IMR-90 (cell line): Measurements from ENCODE around the gene TUBGCP2. TPM values are rescaled to one million over a fixed set of nuclear protein-coding genes. Genes with fewer than 3 reads are reported as not detected.
A peak's percentile ranks its signal among the peaks of the same experiment; 100 is the strongest.
"Not testable (repeated sequence)": the region's sequence is repeated elsewhere in the genome, so short reads cannot be mapped to it uniquely, and the experiment has no call there.

ENCODE experiments used
- ATAC-seq: fragments of 200-7000 bp; cut with Tn5 transposase; 2 replicates; pipeline ENCODE4 v1.9.1; 2020; ENCODE audit warnings: low read depth, mild to moderate bottlenecking, moderate library complexity
- BruUV-seq: library from RNA; stranded (reverse); fragments of 400-500 nt; replicated peaks from 2 replicates; lab custom pipeline; 2021; lab: Mats Ljungman, UMichigan
- CTCF ChIA-PET: fragments of 300-600 bp; formaldehyde crosslinking; extraction: SDS; loops from one replicate; lab custom pipeline; 2021; ENCODE audit warnings: antibody characterized with exemption; lab: Yijun Ruan, JAX
- POLR2A ChIA-PET: fragments of 300-600 bp; sonication (Branson Sonifier 250); formaldehyde crosslinking; loops from one replicate; lab custom pipeline; 2022; ENCODE audit warnings: antibody characterized with exemption; ENCODE audit not compliant: unreplicated experiment; lab: Charles Lee
- DNase-seq: peaks from one replicate; pipeline ENCODE4 v3.0.0; 2013
- H2AFZ ChIP-seq: replicated peaks from 2 replicates; pipeline ENCODE3; 2013; ENCODE audit warnings: low read length, mild to moderate bottlenecking; ENCODE audit not compliant: poor library complexity
- H2AK5ac ChIP-seq: 2 replicates; pipeline ENCODE4 v1.6.1; 2013; ENCODE audit warnings: low read depth, low read length, inconsistent platforms
- H2AK9ac ChIP-seq: replicated peaks from 2 replicates; pipeline ENCODE3; 2013; ENCODE audit warnings: mild to moderate bottlenecking, low read depth, low read length, moderate library complexity; ENCODE audit not compliant: poor library complexity
- H2BK120ac ChIP-seq: 2 replicates; pipeline ENCODE4 v1.6.1; 2013; ENCODE audit warnings: low read depth, low read length, inconsistent platforms
- H2BK15ac ChIP-seq: 3 replicates; pipeline ENCODE4 v1.6.1; 2013; ENCODE audit warnings: low read depth, low read length, inconsistent platforms
- H2BK20ac ChIP-seq: 2 replicates; pipeline ENCODE4 v1.6.1; 2013; ENCODE audit warnings: low read depth, mild to moderate bottlenecking, inconsistent platforms, low read length, moderate library complexity
- H2BK5ac ChIP-seq: 2 replicates; pipeline ENCODE4 v1.6.1; 2013; ENCODE audit warnings: mild to moderate bottlenecking, low read depth, low read length, inconsistent platforms; ENCODE audit not compliant: poor library complexity, severe bottlenecking
- H3K14ac ChIP-seq: replicated peaks from 2 replicates; pipeline ENCODE4 v1.6.1; 2013; ENCODE audit warnings: low read depth, low read length, inconsistent platforms
- H3K18ac ChIP-seq: 2 replicates; pipeline ENCODE4 v1.6.1; 2013; ENCODE audit warnings: low read depth, low read length, control low read depth
- H3K23ac ChIP-seq: 2 replicates; pipeline ENCODE4 v1.6.1; 2013; ENCODE audit warnings: low read depth, low read length, inconsistent platforms
- H3K27ac ChIP-seq: 2 replicates; pipeline ENCODE4 v1.5.1; 2013; ENCODE audit warnings: mild to moderate bottlenecking, control low read depth, low read length; ENCODE audit not compliant: insufficient read depth
- H3K27me3 ChIP-seq: 2 replicates; pipeline ENCODE4 v1.6.1; 2013; ENCODE audit warnings: low read length; ENCODE audit not compliant: control insufficient read depth, insufficient read depth
- H3K36me3 ChIP-seq: 2 replicates; pipeline ENCODE4 v1.6.1; 2013; ENCODE audit warnings: low read length, mixed read lengths; ENCODE audit not compliant: control insufficient read depth, insufficient read depth
- H3K4ac ChIP-seq: 2 replicates; pipeline ENCODE4 v1.6.1; 2013; ENCODE audit warnings: low read depth, low read length, inconsistent platforms
- H3K4me1 ChIP-seq: 2 replicates; pipeline ENCODE4 v1.6.1; 2013; ENCODE audit warnings: low read length, mixed read lengths; ENCODE audit not compliant: control insufficient read depth, insufficient read depth
- H3K4me2 ChIP-seq: 2 replicates; pipeline ENCODE4 v1.6.1; 2013; ENCODE audit warnings: low read depth, mild to moderate bottlenecking, control low read depth, low read length, moderate library complexity
- H3K4me3 ChIP-seq: 2 replicates; pipeline ENCODE4 v1.5.1; 2013; ENCODE audit warnings: low read depth, mild to moderate bottlenecking, control low read depth, low read length, moderate library complexity; ENCODE audit not compliant: insufficient read depth
- H3K56ac ChIP-seq: 2 replicates; pipeline ENCODE4 v1.6.1; 2013; ENCODE audit warnings: low read length, inconsistent platforms; ENCODE audit not compliant: insufficient read depth; ENCODE audit errors: extremely low read depth
- H3K79me1 ChIP-seq, 2 experiments: 2 replicates each; pipeline ENCODE4 v1.6.1; 2013; ENCODE audit warnings: low read length in 2 of 2, inconsistent platforms in 1 of 2, low read depth in 1 of 2
- H3K9ac ChIP-seq: 2 replicates; pipeline ENCODE4 v1.6.1; 2013; ENCODE audit warnings: low read depth, low read length, control low read depth
- H3K9me1 ChIP-seq: 2 replicates; pipeline ENCODE4 v1.6.1; 2013; ENCODE audit warnings: low read length, inconsistent platforms; ENCODE audit not compliant: insufficient read depth
- H3K9me3 ChIP-seq: 2 replicates; pipeline ENCODE4 v1.6.1; 2013; ENCODE audit warnings: low read length; ENCODE audit not compliant: control insufficient read depth, insufficient read depth
- H4K20me1 ChIP-seq: 2 replicates; pipeline ENCODE4 v1.6.1; 2013; ENCODE audit warnings: low read length, inconsistent platforms; ENCODE audit not compliant: insufficient read depth
- H4K5ac ChIP-seq: 2 replicates; pipeline ENCODE4 v1.6.1; 2013; ENCODE audit warnings: mild to moderate bottlenecking, low read depth, low read length, control low read depth
- H4K8ac ChIP-seq, 2 experiments: 2 replicates each; pipeline ENCODE4 v1.6.1; 2013; ENCODE audit warnings: low read depth in 2 of 2, low read length in 2 of 2, control low read depth in 1 of 2, inconsistent platforms in 1 of 2
- H4K91ac ChIP-seq: 2 replicates; pipeline ENCODE4 v1.6.1; 2013; ENCODE audit warnings: low read depth, low read length, inconsistent platforms; ENCODE audit not compliant: insufficient read depth
- MAFK ChIP-seq: IDR thresholded peaks from 2 replicates; pipeline ENCODE4 v1.6.1; 2012; ENCODE audit warnings: low read depth, low read length, improper control_type of control experiment
- WGBS, 2 experiments: methylation state at CpG; one replicate each; pipeline versions ENCODE4 v1.1.5 to v1.1.7; 2013; ENCODE audit warnings: missing lambda C conversion rate in 2 of 2; ENCODE audit not compliant: insufficient read length in 1 of 2; ENCODE audit errors: extremely low coverage in 2 of 2; 5-methylcytosine and 5-hydroxymethylcytosine counted together
- dilution Hi-C: fragments of 300-500 bp; cut with HindIII; formaldehyde crosslinking; loops from one replicate; pipeline ENCODE4 v1.14.3; 2018; ENCODE audit warnings: low sequenced_read_pairs; ENCODE audit not compliant: unreplicated experiment
- in situ Hi-C: fragments of 300-500 bp; cut with MboI; formaldehyde crosslinking; loops from 3 replicates; pipeline ENCODE4 v1.14.3; 2019; ENCODE audit warnings: low sequenced_read_pairs, inconsistent platforms, mixed read lengths
- intact Hi-C: fragments of 100-400 bp; cut with micrococcal nuclease; formaldehyde crosslinking; loops from 2 replicates; pipeline ENCODE4 v1.10.0; 2022
- polyA plus RNA-seq, 3 experiments: library from polyadenylated mRNA; depleted of rRNA; stranded (reverse); fragments of >200 nt; gene quantifications; 2 replicates each; pipeline ENCODE4 v1.2.3, GENCODE V29; 2012; ENCODE audit warnings: low replicate concordance in 1 of 3
- total RNA-seq: library from RNA; depleted of rRNA; stranded (reverse); fragments of >200 nt; gene quantifications from 2 replicates; pipeline ENCODE4 v1.2.3, GENCODE V29; 2012

The TUBGCP2 gene
- total and polyA plus RNA-seq, 2 of the 4 experiments (the other 2 are of a cell fraction) = 48.1 to 72.6 TPM

DNA sequence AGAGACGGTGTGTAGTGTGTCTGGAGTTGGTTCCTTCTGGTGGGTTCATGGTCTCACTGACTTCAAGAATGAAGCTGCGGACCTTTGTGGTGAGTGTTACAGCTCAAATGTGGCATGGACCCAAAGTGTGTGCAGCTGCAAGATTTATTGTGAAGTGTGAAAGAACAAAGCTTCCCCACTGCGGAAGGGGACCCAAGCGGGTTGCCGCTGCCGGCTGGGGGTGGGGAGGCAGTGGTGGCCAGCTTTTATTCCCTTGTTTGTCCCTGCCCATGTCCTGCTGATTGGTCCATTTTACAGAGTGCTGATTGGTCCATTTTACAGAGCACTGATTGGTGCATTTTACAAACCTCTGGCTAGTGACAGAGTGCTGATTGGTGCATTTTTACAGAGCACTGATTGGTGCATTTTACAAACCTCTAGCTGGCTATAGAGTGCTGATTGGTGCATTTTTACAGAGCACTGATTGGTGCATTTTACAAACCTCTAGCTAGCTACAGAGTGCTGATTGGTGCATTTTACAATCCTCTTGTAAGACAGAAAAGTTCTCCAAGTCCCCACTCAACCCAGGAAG, 12.3 kb upstream of the TUBGCP2 start:
- H4K20me1 ChIP-seq, DNase-seq, H2BK120ac ChIP-seq, H2AK9ac ChIP-seq, H3K79me1 ChIP-seq, H3K4ac ChIP-seq, H3K4me3 ChIP-seq, H3K27me3 ChIP-seq, H4K91ac ChIP-seq, H3K9me1 ChIP-seq, H4K8ac ChIP-seq, H3K14ac ChIP-seq, H4K5ac ChIP-seq, H3K4me1 ChIP-seq, H2AFZ ChIP-seq, H2BK20ac ChIP-seq, H3K9me3 ChIP-seq, H2BK15ac ChIP-seq, H2BK5ac ChIP-seq, POLR2A ChIA-PET, H3K27ac ChIP-seq, H3K9ac ChIP-seq, H3K56ac ChIP-seq, BruUV-seq, dilution Hi-C loops, H3K36me3 ChIP-seq, H2AK5ac ChIP-seq, ATAC-seq, H3K23ac ChIP-seq, H3K4me2 ChIP-seq, H3K18ac ChIP-seq: not testable (repeated sequence)
- peak; percentile 51 for TF ChIP-seq MAFK
- in situ Hi-C loops (loop anchor here (10.0 kb wide), 1 partner anchor 174 kb away; no protein-coding TSS in a partner anchor), intact Hi-C loops (loop anchor here (10.0 kb wide), 2 partner anchors 54 to 204 kb away; partner anchors contain the start of genes CYP2E1, ECHS1 and PAOX)
- no CpG with 5 or more reads among the region's 6 CpGs for WGBS, 2 experiments
- CTCF ChIA-PET = interaction anchor here (1.0 kb wide), 1 partner anchor 9 kb away, joined by 3 read pairs; no protein-coding TSS in a partner anchor
